Fibroblast of skin of back (primary cell): ENCODE results near the gene LRP1.

Experiments
- DNase-seq: peaks from one replicate; pipeline ENCODE4 v3.0.0-alpha.2; 2013

Gene LRP1

DNA sequence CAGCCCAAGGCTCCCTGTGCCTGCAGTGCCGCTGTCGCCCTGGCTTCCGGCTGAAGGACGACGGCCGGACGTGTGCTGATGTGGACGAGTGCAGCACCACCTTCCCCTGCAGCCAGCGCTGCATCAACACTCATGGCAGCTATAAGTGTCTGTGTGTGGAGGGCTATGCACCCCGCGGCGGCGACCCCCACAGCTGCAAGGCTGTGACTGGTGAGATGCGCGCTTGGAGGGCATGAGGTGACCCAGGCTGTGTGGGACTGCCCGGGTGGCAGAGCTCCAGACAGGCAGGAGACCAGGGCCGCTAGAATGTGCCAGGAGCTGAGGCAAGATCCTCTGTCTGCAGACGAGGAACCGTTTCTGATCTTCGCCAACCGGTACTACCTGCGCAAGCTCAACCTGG, 68.7 kb downstream of the LRP1 start:
- no peak for DNase-seq

DNA sequence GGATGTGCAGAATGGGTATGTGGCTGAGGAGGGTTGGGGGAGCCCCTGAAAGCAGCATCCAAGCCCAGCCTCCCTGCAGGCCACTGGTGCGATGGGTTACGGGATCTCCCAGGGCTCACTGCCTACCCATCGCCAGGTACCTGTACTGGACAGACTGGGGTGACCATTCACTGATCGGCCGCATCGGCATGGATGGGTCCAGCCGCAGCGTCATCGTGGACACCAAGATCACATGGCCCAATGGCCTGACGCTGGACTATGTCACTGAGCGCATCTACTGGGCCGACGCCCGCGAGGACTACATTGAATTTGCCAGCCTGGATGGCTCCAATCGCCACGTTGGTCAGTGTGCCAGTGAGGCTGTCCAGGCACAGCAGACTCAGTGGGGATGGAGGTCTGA, 70.0 kb downstream of the LRP1 start:
- DNase-seq: no peak

DNA sequence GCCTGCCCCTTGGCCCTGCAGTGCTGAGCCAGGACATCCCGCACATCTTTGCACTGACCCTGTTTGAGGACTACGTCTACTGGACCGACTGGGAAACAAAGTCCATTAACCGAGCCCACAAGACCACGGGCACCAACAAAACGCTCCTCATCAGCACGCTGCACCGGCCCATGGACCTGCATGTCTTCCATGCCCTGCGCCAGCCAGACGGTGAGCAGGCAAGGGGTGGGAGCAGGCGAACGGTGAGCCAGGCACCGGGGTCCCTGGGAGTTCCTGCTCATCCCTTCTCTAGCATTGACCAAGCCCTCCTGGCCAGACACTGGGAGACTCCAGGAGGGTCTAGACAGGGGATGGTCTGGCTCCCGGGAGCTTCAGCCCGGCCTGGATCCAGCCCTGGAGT, 70.9 kb downstream of the LRP1 start:
- DNase-seq: no peak

DNA sequence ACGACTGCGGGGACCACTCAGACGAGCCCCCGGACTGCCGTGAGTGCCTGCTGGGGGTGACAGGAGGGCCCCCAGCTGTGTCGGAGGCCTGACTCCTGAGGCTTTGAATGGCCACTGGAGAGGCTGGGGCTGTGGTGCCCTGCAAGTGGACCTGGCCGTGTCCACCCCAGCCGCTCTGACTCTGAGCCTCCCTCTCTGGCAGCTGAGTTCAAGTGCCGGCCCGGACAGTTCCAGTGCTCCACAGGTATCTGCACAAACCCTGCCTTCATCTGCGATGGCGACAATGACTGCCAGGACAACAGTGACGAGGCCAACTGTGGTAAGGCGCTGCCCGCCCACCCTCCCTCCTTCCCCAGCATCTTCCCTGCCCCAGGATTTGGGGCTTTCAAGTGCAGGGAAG, 72.2 kb downstream of the LRP1 start:
- no peak for DNase-seq

DNA sequence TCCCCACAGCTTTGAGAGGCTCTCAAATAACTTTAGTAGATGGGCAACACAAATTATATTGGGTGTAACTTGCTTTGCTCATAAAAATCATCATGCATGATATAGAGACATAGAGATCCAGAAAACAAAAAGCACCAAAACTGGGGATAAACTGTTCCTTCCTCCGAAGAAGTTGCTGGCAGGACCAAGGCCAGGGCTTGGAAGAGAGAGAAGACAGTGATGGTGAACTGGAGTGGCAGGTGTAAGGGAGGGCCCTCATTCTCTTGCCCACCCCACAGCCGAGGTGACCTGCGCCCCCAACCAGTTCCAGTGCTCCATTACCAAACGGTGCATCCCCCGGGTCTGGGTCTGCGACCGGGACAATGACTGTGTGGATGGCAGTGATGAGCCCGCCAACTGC, 72.9 kb downstream of the LRP1 start:
- DNase-seq: no peak

DNA sequence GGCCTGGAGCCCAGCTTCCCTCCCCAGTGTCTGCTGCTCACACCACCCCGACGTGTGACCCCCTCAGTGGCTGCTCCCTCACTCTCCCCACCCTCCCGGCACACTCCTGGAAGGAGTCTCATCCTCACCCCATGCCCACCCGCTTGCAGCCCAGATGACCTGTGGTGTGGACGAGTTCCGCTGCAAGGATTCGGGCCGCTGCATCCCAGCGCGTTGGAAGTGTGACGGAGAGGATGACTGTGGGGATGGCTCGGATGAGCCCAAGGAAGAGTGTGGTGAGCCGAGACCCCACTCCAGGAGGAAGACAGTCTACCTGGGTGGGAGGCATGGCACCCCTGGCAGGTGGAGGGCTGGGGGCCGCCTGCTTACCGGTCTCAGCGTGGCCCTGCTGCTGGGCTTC, 73.3 kb downstream of the LRP1 start:
- DNase-seq: no peak

DNA sequence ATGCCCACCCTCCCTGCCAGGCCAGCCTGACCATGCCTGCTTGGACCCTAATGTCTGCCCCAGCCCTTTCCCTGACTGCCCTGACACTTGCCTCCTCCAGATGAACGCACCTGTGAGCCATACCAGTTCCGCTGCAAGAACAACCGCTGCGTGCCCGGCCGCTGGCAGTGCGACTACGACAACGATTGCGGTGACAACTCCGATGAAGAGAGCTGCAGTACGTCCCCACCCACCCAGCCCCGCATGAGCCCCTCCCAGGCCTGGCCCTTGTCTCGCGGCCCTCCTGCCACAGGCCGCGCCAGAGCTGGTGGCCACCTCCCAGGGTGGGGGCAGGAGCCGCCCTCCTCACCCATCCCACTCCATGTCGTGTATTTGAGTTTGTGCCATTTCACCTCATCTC, 74.0 kb downstream of the LRP1 start:
- no peak for DNase-seq

DNA sequence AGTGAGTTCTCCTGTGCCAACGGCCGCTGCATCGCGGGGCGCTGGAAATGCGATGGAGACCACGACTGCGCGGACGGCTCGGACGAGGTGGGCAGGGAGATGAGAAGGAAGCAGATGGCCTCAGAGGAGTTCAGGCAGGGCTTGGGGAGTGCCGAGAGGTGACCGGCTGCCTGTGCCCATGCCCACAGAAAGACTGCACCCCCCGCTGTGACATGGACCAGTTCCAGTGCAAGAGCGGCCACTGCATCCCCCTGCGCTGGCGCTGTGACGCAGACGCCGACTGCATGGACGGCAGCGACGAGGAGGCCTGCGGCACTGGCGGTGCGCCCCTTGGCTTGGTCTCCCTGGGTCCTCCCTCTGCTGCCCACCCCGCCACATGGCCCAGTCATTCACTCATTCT, 74.9 kb downstream of the LRP1 start:
- DNase-seq: no peak

DNA sequence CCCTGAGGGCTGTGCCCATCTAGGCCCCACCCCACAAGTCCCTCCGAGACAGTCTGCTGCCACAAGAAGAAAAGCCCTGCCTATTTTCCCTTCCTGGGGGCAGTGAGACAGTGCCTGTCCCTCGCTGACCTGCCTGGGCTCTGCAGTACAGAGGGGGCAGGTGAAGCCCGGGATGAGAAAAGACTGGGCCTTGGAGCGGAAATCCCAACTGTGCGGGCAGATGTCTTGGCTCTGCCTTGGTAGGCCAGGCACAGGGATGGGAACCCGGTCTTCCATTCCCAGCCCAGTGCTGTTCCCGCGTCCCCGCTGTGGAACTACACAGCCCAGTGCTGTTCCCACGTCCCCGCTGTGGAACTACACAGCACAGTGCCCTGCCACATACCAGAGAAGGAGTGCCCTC, 75.5 kb downstream of the LRP1 start:
- DNase-seq: no peak

DNA sequence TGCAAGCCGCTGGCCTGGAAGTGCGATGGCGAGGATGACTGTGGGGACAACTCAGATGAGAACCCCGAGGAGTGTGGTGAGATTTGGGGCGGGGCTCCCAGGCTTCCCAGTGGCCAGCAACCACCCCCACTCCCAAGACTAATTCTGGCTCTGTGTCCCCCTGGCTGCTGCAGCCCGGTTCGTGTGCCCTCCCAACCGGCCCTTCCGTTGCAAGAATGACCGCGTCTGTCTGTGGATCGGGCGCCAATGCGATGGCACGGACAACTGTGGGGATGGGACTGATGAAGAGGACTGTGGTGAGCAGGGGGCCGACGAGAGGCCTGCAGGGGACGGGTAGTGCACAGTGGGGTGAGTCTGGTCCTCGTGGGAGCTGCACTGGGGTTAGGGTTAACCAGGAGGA, 76.2 kb downstream of the LRP1 start:
- DNase-seq: no peak

DNA sequence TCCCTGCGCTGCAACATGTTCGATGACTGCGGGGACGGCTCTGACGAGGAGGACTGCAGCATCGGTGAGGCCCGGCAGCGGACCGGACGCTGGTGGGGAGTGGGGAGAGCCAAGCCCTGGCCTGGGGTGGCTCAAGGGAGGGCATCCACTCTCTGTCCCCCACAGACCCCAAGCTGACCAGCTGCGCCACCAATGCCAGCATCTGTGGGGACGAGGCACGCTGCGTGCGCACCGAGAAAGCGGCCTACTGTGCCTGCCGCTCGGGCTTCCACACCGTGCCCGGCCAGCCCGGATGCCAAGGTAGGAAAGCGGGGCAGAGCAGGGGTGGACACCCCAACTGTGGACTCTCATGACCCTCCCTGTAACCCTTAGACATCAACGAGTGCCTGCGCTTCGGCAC, 76.9 kb downstream of the LRP1 start:
- no peak for DNase-seq

DNA sequence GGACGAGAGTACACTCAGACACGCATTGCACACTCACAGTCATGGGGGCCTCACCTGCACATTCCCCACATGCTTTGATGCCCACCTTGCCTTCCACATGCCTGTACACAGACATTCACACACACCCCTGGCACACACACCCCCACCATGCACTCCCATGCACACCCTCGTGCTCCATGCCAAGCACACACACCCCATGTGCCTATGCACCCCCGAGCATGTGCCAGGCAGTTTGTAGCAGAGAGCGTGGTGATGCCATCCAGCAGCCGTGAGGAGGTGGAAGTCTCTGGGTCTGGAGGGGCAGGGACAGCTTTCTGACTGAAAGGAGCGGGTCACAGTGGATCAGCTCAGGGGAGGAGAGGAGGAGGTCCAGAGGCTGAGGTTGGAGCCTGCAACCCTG, 77.6 kb downstream of the LRP1 start:
- DNase-seq: no peak

DNA sequence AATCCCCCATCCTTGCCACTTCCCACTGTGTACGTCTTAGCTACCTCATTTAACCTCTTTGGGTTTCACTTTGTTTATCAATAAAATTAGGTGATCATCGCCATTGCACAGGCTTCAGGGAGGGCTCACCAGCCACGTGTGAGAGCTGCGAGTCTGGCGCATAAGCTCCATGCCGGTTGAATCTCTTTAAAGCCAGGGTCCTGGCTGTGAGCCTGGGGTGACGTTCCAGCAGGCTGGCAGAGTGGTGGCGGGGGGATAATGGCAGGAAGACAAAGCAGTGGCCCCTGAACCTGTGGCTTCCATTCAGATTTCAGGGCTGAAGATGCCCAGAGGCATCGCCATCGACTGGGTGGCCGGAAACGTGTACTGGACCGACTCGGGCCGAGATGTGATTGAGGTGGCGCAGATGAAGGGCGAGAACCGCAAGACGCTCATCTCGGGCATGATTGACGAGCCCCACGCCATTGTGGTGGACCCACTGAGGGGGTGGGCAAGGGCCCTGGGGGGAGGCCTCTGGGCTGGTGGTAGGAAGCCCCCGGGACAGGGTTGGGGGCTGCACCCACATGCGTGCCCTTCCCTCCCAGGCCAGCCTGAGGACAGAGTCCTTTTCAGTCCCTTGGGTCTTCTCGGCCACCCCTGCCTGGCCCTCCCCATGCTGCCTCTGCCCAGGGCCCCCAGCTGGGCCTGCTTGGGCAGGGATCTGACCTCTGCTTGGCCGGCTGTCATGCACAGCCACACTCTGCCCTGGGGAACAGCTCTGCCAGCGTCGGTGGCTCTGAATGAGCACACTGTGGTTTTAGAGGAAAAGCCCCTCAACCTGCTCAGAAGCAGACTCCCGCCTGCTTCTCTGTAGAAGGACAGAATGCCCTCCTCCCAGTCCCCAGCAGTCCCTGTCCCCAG, 79.7 kb downstream of the LRP1 start:
- DNase-seq: no peak

DNA sequence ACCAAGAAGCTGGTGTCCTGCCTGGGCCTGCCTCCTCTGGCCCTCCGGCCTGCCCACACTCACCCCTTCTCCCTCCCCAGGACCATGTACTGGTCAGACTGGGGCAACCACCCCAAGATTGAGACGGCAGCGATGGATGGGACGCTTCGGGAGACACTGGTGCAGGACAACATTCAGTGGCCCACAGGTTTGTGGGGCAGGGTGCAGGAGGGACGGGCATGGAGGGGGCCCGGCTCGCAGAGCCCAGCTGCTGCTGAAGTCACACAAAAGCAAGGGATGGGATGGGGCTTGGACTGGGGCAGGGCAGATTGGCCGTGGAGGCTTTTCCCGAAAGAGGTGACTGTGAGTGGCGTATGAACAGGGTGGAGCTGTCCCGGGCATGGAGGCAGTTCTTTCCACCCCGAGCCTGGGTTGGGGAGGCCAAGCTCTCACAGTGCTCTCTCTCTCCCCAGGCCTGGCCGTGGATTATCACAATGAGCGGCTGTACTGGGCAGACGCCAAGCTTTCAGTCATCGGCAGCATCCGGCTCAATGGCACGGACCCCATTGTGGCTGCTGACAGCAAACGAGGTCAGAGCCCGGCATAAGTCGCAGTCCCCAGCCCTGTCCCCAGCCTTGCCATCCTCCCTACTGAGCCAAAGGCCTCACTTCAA, 80.5 kb downstream of the LRP1 start:
- DNase-seq: no peak

DNA sequence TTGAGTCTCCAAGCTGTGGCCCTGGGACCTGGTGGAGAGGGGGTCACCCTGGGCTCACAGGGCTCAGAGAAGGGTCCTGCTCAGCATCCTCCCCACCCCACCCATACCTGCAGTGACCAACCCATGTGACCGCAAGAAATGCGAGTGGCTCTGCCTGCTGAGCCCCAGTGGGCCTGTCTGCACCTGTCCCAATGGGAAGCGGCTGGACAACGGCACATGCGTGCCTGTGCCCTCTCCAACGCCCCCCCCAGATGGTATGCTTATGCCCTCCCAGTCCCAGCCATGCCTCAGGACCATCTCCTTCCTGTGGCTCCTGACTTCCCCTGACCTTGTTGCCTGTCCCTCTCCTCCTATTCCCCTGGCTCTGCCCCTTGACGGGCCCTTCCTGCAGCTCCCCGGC, 81.6 kb downstream of the LRP1 start:
- no peak for DNase-seq

DNA sequence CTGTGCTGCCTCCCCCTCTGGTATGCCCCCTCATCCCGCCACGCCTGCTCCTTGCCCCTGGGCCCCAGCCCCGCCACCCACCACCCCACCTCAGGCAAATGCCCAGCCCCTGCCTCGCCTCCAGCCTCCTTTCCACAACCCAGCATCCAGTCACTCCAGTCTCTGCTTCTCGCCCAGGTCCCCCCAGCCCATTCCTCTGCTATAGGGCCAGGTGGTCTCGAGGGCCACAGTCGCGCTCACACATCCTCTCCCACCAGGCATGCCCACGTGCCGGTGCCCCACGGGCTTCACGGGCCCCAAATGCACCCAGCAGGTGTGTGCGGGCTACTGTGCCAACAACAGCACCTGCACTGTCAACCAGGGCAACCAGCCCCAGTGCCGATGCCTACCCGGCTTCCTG, 82.2 kb downstream of the LRP1 start:
- DNase-seq: no peak

DNA sequence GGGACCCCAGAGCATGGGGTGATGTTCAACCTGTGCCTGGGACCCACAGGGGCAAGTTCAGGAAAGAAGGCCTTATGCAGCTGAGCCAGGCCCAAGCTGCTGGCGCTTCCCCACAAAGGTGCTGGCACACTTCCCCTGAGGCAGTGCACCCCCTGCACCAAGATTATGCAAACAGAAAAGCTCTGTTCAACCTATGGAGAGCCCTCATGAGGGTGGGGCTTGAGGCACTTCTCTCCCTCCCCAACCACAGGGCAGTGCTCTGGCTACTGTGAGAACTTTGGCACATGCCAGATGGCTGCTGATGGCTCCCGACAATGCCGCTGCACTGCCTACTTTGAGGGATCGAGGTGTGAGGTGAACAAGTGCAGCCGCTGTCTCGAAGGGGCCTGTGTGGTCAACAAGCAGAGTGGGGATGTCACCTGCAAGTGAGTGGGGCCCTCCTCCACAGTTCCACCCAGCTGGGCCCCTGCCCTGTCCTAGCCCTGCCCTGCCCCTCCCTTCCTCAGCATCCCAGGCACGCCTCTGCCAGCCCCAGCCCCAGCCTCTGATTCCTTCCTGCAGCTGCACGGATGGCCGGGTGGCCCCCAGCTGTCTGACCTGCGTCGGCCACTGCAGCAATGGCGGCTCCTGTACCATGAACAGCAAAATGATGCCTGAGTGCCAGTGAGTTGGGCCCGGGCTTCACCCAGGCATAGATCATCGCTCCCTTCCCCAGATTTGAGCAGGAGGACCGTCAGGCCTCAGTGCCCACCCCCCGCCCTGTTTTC, 82.8 kb downstream of the LRP1 start:
- DNase-seq: no peak

DNA sequence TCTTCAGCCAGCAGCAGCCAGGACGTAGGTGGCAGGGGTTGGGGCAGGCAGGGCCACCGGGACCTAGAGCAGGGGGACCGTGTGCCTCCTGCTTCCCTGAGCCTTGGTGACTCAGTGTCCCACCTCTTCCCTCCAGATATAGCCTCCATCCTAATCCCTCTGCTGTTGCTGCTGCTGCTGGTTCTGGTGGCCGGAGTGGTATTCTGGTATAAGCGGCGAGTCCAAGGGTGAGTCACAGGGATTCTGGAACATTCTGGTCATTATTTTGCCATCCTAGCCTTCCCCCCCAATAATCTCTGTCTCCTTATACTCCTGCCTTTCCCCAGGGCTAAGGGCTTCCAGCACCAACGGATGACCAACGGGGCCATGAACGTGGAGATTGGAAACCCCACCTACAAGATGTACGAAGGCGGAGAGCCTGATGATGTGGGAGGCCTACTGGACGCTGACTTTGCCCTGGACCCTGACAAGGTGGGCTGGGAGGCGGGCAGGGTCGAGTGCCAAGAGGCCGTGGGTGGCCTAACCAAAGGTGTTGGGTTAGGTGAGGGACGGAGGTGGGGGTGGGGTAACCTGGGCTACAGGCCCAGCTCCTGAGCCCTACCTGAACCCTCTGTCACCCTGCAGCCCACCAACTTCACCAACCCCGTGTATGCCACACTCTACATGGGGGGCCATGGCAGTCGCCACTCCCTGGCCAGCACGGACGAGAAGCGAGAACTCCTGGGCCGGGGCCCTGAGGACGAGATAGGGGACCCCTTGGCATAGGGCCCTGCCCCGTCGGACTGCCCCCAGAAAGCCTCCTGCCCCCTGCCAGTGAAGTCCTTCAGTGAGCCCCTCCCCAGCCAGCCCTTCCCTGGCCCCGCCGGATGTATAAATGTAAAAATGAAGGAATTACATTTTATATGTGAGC, 83.8 kb downstream of the LRP1 start:
- no peak for DNase-seq

DNA sequence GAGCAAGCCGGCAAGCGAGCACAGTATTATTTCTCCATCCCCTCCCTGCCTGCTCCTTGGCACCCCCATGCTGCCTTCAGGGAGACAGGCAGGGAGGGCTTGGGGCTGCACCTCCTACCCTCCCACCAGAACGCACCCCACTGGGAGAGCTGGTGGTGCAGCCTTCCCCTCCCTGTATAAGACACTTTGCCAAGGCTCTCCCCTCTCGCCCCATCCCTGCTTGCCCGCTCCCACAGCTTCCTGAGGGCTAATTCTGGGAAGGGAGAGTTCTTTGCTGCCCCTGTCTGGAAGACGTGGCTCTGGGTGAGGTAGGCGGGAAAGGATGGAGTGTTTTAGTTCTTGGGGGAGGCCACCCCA, 84.4 kb downstream of the LRP1 start:
- DNase-seq: no peak

DNA sequence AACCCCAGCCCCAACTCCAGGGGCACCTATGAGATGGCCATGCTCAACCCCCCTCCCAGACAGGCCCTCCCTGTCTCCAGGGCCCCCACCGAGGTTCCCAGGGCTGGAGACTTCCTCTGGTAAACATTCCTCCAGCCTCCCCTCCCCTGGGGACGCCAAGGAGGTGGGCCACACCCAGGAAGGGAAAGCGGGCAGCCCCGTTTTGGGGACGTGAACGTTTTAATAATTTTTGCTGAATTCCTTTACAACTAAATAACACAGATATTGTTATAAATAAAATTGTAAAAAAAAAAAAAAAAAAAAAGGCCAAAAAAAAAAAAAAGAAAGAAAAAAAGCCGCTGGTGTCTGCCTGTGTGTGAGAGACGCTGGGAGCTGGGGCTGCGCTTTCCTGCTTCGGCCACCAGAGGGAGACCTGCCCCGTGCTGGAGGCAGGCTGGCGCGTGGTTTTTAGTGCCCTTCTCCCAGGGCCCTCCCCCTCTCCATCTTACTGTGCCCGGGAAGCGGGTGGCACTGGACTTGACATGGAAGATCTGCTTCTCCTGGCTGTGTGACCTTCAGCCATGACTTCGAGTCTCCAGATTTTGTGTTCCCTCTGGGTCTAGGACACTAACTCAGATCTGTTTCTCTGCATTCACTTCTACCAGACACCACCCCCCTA, 84.9 kb downstream of the LRP1 start:
- peak; percentile 86 for DNase-seq

DNA sequence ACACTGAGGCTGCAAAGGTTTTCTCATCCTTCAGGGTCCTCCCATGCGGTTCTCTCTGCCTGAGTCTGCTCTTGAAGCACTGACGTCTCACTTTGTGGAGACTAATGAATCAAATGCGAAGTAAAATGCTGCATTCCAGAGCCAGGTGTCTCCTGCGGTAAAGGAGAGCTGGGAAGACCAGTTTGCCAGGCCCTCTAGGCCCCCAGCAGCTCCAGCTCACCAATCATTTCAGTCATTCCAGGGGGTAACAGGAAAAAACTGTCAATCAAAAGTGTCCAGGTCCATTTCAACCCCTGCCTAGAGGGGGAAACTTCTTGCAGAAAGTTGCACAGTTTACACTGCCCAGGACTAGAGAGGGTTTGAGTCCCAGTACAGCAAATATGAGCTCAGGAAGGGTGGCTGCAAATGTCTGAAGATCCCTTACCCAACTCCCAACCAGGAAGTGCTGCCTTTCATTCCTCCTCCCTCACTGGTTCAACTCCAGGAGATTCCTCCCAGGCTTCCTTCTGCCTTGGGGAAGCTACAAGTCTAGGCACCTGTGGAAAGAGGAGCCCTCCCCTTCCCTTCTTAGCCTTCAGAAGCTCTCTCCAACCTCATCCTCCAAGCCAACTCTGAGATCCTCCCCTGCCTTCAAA, 85.6 kb downstream of the LRP1 start:
- DNase-seq: no peak

DNA sequence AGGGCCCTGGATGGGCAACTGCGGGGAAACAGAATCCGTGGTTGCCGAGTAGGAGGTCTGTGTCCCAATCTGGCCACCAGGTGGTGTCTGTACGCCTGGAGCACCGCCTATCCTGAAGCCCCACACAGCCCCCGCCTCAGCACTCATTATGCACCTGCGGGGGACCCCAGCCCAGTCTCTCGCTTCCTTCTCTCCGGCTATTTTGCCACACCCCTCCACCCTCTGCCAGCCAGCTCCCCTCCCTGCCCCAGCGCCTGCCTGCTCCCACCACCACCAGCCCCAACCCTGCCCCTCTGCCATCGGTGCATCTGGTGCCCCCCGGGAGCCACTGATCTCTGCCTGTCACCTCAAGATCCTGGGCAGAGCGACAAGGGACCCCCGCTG, 86.1 kb downstream of the LRP1 start:
- DNase-seq: peak; percentile 61
